GF-D8 (cell line): Measurements from ENCODE around the gene ZNF497.
A peak's percentile ranks its signal among the peaks of the same experiment; 100 is the strongest.
"Not testable (repeated sequence)": the region's sequence is repeated elsewhere in the genome, so short reads cannot be mapped to it uniquely, and the experiment has no call there.

Experiments
- DNase-seq: peaks from one replicate; lab custom pipeline; 2025; lab: John Stamatoyannopoulos, UW

ZNF497 gene

DNA sequence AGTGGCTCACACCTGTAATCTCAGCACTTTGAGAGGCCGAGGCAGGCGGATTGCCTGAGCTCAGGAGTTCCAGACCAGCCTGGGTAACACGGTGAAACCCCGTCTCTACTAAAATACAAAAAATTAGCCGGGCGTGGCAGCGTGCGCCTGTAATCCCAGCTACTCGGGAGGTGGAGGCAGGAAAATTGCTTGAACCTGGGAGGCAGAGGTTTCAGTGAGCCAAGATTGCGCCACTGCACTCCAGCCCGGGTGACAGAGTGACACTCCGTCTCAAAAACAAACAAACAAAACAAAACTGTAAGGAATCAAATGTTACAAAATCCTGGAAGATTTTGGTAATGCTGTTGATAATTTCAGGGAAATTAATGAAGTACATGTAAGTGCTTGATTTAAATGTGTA is 14.5 kb downstream of the ZNF497 start:
- DNase-seq: not testable (repeated sequence)

DNA sequence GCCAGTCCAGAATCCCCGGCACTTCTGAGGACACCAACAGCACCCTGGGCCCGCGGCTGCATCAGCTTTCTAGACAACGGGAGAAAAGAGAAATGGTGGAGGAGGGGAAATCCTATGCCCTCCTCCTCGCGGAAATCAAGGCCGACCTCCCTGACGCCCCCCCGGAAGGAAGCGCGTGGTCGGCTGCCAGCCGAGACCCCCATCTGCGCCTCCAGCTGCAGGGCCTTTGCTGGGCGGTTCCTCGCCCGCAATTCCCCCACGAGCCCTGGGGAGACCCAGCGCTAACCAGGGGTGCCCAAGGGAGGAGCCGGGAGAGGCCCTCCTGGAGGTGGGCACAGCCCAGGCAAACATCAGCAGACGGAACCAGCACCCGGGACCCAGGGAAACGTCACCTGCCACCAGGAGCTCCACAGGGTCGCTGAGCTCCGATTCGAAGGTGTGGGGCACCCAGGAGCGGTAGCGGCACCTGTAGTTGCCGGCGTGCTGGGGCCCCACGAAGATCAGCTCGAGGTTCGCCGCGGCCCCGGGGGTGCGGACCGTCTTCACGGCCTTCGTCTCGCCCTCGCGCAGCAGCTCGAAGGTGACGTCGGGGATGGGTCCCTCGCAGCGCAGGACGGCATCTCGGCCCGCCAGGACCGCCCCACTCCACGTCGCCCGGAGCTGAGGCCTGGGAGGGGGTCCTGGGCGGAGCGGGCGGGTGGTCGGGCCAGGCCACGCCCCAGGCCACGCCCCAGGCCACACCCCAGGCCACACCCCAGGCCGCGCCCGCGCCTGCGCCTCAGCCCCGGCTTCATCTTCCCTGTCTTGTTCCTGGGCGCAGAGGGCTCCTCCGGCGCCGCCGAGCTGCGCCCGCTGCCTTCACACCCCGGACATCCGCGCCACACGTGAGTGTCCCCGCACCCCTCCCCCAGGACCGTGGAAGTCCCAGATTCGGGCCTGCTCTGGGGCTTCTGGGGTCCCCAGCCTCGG is 15.3 kb downstream of the ZNF497 start:
- peak; percentile 34 for DNase-seq

DNA sequence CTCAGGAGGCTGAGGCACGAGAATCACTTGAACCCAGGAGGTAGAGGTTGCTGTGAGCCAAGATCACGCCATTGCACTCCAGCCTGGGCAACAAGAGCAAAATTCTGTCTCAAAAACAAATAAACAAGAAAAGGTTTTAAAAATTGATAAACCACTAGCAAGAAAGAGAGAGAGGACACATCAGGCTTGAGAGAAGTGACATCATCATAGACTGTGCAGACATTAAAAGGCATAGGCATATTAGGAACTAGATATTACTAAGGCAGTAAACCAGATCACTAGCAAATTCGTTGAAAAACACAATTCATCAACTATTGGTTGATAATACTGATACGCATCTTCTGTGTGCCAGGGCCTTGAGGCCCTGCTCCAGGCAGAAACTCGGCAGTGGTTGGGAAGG is 17.0 kb downstream of the ZNF497 start:
- no peak for DNase-seq

DNA sequence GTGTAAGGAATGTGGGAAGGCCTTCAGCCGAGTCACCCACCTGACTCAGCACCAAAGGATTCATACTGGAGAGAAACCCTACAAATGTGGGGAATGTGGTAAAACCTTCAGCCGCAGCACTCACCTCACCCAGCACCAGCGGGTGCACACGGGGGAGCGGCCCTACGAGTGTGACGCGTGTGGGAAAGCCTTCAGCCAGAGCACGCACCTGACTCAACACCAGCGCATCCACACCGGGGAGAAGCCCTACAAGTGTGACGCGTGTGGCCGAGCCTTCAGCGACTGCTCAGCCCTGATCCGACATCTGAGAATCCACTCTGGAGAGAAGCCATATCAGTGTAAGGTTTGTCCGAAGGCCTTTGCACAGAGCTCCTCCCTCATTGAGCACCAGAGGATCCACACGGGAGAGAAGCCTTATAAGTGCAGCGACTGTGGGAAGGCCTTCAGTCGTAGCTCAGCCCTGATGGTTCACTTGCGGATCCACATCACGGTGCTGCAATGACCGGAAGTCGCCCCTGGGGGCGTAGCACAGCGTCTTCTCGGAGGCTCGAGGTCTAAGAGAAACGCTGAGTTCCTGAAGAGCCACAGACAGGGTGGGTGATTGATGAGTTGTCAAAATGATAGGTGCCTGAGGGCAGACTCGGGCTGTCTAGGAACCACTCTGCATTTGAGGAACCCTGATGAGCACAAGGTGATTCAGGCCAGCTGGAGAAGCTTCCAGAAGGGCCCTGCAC is 23.6 kb downstream of the ZNF497 start:
- no peak for DNase-seq

DNA sequence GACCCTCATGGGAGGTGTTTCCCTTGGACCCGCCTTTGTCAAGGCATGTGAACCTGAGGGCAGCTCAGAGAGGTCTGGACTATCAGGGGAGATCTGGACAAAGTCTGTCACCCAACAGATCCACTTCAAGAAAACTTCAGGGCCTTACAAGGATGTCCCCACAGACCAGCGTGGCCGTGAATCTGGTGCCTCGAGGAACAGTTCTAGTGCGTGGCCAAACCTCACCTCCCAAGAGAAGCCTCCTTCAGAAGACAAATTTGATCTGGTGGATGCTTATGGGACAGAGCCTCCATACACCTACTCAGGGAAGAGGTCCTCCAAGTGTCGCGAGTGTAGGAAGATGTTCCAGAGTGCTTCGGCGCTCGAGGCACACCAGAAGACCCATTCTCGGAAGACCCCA is 24.2 kb downstream of the ZNF497 start:
- DNase-seq: no peak

DNA sequence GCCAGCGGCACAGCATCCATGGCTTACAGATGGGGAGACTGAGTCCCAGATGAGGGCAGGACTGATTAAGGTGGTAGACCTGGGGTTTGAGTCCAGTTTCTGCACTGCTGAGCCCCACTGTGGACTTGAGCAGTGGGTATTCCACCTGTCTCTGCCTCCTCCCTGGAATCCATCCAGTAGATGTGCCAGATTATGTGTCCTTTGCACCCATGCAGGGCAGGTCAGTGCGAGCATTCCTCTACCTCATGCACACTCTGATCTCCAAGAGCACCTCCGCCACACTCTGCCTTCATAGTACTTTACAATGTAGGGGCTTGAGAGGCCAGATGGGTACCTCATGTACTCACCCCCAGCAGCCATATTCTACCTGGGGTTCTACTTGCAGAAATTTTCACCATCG is 25.7 kb downstream of the ZNF497 start:
- DNase-seq: no peak

DNA sequence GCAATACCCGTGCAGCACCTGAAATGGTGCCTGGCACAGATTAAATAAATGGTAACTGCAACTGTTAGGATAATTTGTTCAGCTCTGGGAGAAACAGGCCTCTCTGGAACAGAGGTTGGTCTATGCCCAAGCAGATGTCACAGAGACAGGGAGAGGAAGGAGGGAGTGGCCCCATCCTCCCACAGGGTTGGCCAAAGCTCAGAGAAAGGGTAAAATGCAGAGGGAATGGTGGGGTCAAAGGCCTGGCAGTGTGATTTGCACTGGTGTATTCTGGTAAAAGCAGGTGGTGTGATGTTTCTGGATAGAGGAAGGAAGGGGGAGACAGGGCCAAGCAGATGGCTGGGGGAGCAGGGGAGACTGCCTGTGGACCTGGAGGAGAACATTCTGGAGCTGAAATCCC is 26.3 kb downstream of the ZNF497 start:
- no peak for DNase-seq

DNA sequence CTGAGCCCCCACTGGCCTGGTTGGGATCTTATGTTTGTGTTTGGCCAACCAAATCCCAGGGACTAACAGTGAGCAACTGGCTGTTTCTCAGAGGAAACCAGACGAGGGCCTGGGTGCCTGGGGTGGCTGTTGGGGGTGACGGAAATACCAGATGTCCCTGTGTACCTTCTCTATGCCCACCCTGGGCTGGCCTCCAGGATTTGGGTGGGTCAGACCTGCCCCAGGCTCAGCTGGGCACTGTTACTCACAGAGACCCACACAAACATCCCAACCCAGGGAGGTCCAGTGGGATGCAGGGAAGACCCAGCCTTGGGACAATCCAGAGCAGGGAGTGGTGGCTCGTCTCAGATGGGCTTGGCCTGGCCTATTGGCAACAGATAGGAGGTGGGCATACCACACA is 26.9 kb downstream of the ZNF497 start:
- DNase-seq: no peak

DNA sequence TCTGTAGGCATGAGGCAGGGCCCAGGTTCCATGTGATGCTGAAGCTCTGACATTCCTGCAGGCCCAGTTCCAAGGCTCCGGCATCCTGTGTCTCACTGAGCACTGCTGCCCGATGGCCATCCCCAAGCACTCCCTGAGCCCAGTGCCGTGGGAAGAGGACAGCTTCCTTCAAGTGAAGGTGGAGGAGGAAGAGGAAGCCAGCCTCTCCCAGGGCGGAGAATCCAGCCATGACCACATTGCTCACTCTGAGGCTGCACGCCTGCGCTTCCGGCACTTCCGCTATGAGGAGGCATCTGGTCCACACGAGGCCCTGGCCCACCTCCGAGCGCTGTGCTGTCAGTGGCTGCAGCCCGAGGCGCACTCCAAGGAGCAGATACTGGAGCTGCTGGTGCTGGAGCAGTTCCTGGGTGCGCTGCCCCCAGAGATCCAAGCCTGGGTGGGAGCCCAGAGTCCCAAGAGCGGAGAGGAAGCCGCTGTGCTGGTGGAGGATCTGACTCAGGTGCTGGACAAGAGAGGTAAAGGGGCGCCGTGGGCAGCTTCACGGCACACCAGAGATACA is 27.8 kb downstream of the ZNF497 start:
- DNase-seq: no peak

DNA sequence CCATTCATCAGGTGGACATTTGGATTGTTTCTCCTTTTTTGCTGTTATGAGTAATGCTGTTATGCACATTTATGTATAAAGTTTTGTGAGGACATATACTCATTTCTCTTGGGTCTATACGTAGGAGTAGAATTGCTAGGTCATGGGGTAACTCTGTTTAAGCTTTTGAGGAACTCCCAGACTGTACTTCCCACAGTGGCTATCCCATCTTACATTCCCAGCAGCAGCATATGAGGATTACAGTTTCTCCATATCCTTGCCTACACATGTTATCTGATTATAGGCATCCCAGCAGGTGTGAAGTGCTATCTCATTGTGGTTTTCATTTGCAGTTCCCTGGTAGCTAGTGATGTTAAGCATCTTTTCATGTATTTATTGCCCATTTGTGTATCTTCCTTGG is 29.9 kb downstream of the ZNF497 start:
- no peak for DNase-seq

DNA sequence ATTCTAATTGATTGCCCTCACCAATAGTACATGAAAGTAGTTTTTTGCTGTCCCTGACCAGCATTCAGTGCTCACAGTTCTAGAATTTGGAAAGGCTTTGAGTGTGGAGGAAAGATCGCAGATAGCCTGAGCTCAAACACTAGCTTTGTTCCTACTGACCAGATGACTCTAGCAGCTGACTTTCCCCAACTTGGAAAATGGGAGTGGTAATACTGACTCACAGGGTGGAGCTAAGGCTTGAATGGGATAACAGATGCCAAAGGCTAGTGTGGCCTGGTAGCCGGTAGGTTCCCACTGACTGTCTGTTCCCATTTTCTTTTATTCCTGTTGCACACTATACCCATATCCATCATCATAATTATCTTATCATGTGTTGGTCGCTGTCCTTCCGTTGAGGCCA is 32.1 kb downstream of the ZNF497 start:
- no peak for DNase-seq

DNA sequence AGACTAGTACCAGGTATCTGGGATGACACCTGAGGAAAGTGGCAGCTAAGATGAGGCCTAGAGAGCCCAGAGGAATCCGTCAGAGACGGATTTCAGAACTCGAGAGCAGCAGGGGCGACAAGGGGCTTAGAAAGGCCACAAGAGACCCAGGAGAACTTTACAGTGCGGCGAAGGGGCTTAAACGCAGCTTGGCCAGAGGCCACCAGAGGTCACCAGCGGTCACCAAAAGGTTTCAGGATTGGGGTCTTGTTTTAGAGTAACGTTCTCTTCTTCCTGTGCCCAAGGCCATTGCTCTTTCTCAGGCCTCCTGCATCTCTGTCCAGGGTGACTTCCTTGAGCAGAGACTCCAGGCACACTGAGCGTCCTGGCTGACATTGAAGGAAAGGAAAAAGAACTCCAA is 33.6 kb downstream of the ZNF497 start:
- DNase-seq: peak; percentile 6

DNA sequence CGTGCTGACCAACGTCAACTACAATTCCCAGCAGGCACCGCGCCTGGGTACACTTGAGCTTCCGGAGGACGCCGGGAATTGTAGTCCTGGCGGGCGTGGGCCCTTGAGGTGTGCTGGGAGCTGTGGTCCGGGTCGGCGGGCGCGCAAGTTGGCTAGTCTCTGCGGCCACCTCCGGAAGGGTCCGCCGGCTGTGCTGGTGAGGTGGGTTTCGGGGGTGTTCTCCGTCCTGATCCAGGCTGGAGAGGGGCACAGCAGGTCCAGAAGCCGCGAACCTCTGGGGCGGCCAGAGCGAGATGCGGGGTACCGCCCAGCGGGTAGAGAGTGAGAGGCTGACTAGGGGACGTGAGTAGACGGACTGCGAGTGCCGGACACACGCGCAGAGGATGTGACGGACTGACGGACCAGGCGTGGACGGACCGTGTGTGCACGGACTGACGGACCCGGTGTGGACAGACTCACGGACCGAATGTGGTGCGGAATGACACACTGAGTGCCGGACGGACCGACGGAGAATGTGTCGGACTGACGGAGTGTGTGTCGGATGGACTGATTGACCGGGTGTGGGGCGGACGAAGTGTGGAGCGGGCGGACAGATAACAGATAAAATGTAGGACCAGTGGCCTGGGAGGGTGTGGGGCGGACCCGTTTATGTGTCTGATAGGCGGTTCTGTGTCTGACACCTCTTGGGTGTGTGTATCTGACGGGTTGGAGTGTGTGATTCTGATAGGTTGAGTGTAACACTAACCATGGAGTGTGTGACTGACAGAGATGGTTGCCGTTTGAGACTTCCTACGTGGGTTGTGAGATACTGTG is 35.4 kb downstream of the ZNF497 start, which contains the start of gene ZSCAN22:
Gene ZSCAN22 (plus strand): TSS at position 81 of the 813 bp plus-strand sequence. CDS start 7,809 bp downstream, outside the sequence.
- peak; percentile 75 for DNase-seq

DNA sequence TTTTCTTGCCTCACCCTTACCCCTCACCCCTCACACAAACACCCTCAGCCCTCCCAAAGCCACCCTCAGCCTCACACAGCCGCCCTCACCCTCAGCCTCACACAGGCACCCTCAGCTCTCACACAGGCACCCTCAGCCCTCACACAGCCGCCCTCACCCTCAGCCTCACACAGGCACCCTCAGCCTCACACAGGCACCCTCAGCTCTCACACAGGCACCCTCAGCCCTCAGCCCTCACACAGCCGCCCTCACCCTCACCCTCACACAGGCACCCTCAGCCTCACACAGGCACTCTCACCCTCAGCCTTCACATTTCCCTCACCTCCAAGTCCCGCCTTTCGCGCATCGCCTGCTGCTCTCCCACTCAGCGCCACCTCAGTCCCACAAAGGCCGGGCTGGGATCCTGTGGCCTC is 36.0 kb downstream of the ZNF497 start:
- no peak for DNase-seq

DNA sequence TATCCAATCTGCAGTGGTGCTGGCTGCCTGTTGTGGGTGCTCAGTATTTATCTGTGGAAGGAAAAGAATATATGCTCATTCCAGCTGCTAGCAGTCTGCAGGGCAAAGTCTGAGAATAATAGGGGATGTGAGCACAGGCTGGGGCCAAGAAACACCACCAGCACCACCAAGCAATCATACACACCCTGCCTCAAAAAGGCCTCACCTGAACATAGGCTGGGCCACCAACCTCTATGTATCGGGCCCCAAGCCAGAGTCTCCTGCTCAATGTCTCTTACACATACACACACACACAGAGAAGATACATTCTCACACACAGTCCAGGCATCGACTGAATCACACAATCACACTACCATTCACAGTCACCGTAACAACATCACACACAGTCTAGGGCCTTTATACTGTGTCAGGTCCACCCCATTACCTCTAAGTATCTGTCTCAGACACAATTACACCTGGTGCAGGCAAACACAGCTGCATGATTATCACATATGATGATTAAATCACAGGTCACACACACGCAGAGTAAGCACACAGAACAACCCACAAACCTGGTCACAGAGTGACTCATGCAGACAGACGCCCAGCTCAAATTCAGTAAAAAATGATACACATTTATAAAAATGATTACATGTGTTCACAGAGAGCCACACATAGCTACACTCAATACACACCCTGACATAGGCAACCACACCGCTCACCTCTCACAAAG is 37.1 kb downstream of the ZNF497 start:
- no peak for DNase-seq

DNA sequence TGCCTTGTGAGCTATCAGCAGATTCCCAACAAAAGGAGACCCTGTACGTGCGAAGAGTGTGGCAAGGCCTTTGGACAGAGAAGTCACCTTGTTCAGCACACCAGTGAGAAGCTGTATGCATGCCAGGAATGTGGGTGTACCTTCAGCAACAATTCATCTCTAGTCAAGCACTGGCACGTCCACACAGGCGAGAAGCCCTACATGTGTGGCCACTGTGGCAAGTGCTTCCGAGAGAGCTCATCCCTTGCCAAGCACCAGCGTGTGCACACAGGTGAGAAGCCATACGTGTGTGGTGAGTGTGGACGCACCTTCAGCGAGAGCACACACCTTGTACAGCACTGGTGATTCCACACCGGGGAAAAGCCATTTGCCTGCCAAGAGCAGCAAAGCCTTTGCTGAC is 43.3 kb downstream of the ZNF497 start:
- no peak for DNase-seq

DNA sequence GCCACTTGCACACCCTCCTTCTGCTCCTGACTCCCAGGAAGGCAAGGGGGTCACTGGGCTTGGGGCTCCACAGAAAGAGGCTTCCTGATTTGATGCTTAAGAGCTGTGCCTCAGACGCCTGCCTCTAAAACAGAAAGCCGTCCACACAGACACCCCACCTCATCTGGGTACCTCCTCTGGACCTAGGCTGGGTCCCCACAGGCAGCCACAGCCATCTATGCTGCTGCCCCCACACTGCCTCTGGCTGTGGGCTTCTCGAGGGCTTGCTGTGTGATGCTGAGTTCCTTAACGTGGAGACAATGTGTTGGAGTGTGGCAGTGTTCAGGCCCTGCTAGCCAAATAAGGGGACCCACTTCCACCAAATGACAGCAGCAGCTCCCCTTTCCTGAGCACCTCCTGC is 44.3 kb downstream of the ZNF497 start:
- DNase-seq: no peak

DNA sequence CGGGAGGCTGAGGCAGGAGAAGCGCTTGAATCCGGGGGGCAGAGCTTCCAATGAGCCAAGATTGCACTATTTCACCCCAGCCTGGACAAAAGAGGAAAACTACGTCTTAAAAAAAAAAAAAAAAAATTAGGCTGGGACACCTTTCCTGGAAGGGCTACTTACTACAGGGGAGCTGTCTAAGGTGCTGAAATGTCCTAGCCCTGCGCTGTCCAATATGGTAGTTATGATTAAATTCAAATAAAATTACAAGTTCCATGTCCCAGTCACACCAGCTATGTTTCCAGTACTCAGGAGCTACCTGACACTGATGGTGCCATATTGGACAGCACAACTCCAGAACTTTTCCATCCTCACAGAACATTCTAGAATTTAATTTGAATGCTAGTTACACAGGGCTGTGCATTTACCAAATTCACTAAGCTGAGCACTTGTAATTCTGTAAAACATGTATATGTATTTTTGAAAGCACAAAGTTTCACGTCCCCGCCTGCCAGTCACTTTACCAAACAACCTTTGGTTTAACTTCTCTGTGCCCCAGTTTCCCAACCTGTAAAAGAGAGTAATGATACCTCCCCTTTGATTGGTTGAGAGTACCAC is 45.0 kb downstream of the ZNF497 start:
- DNase-seq: no peak

DNA sequence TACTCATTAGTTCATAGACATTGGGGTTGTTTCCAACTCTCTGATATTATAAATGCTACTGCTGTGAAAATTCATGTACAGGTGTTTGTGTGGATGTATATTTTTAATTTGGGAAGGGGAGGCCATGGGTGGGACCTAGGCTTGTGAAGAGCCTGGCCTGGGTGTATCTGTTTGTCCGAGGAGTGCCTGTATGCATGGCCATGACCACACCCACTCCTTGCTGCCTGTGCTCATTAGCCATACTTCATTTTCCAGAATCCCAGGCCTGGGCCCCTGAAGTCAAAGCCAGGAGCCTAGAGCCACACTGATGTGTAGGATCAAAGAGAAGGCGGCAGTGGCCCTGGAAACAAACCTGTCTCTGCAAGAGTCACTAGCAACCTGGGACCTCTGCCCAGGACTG is 47.0 kb downstream of the ZNF497 start:
- no peak for DNase-seq

DNA sequence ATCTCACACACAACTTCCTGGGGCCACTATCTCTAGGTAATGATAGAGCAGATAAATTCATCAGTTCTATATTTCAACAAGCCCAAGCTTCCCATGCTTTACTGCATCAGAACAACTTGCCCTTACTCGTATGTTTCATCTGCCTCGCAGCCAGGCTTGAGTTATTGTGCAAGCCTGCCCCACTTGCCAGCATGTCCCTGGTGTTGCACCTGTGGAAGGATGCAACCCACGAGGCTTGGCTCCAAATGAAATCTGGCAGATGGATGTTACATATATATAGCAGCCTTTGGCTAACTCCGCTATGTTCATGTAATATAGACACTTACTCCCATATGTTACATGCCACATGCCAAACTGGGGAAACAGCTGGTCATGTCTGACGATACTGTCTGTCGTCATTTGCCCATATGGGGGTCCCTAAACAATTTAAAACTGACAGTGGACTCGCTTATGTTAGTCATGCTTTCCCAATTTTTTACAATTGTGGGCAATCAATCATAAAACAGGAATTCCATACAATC is 51.1 kb downstream of the ZNF497 start:
- DNase-seq: no peak

DNA sequence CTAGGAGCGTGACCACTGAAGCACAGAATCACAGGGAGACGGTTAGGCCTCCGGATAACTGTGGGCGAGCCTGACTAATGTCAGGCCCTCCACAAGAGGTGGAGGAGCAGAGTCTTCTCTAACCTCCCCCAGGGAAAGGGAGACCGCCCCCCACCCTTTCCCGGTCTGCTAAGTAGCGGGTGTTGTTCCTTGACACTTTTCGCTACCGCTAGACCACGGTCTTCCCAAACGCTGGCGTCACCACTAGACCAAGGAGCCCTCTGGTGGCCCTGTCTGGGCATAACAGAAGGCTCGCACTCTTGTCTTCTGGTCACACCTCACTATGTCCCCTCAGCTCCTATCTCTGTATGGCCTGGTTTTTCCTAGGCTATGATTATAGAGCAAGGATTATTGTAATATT is 51.9 kb downstream of the ZNF497 start:
- not testable (repeated sequence) for DNase-seq
